ENCODE measurements around the gene TRIM68.

The TRIM68 gene

DNA sequence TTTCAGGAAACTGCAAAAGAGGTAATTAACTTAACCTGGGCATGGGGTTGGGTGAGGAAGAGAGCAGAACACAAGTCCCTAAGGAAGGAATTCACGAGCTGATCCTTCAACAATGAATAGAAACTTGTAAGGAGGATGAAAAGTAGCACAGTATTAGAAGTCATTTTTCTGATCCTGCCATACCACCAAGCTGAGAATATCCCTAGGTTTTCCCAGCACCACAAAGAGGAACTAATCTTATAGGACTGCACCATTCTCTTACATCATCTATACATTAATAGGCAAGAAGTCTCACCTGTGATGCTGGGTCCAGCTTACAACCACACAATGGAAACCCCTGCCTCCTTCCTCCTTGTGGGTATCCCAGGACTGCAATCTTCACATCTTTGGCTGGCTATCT lies 14.3 kb downstream of the TRIM68 start, which contains the start of gene OR52I1:
Gene OR52I1 (plus strand): TSS at position 301 of the 400 bp plus-strand sequence. CDS start 0 bp downstream, at position 301.
- Histone ChIP-seq H3K36me3 (ENCODE audit: low read length) (no peaks in the 10 kb centered on the region), H3K27ac (ENCODE audit: low read depth, low read length) (no peak within 1 kb of the TSS), H3K9ac (ENCODE audit: low read length) (no peak within 1 kb of the TSS), H3K27me3 (ENCODE audit: low read length) (no peaks in the 10 kb centered on the region), H3K79me2 (ENCODE audit: insufficient read depth, low read length) (no peaks in the 10 kb centered on the region), H3K9me3 (ENCODE audit: insufficient read depth, low read length) (no peaks in the 10 kb centered on the region), H2AFZ (ENCODE audit: low read depth, low read length, severe bottlenecking) (no peak within 1 kb of the TSS), H3K4me2 (ENCODE audit: low read depth, low read length, poor library complexity, severe bottlenecking) (no peak within 1 kb of the TSS), H3F3A (ENCODE audit: insufficient read depth) (no peaks in the 10 kb centered on the region), H4K20me1 (ENCODE audit: low read depth, low read length) (no peaks in the 10 kb centered on the region), H3K9me2 (replicated peaks; ENCODE audit: insufficient read depth, low read length) (no peaks in the 10 kb centered on the region), H3K4me3 (ENCODE audit: insufficient read depth, low read length, poor library complexity, severe bottlenecking) (no peak within 1 kb of the TSS)
- TF ChIP-seq, protein P1, sequence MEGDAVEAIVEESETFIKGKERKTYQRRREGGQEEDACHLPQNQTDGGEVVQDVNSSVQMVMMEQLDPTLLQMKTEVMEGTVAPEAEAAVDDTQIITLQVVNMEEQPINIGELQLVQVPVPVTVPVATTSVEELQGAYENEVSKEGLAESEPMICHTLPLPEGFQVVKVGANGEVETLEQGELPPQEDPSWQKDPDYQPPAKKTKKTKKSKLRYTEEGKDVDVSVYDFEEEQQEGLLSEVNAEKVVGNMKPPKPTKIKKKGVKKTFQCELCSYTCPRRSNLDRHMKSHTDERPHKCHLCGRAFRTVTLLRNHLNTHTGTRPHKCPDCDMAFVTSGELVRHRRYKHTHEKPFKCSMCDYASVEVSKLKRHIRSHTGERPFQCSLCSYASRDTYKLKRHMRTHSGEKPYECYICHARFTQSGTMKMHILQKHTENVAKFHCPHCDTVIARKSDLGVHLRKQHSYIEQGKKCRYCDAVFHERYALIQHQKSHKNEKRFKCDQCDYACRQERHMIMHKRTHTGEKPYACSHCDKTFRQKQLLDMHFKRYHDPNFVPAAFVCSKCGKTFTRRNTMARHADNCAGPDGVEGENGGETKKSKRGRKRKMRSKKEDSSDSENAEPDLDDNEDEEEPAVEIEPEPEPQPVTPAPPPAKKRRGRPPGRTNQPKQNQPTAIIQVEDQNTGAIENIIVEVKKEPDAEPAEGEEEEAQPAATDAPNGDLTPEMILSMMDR (IDR thresholded peaks at IDR 0.05; ENCODE audit: insufficient read depth, low read length, poor library complexity, severe bottlenecking), result no peak
- TF ChIP-seq EZH2phosphoT487 (conservative IDR thresholded peaks at IDR 0.05; ENCODE audit: low read length), result no peak

DNA sequence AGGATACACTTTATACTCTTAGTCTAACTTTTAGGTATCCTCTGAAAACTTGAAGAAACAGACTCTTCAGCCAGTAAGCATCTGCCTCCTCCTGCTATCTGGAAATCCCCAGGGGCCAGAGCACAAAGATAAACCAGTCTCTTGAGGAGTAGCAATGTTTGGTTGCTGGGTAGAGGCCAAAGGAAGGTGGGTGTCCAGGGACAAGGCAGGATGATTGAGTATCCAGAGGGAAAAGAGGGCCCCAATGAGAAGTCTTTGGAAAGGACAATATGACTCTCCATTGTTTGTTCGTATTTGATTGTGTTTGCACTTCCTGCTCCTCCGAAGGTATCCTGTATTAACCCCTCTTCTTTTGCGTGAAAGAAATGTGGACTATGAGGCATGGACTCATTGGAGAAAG lies 19.0 kb downstream of the TRIM68 start:
- no peaks in the 10 kb centered on the region for H3K79me2 ChIP-seq (ENCODE audit: insufficient read depth, low read length)
- TF ChIP-seq, protein P1 (IDR thresholded peaks at IDR 0.05; ENCODE audit: insufficient read depth, low read length, poor library complexity, severe bottlenecking), result no peak
- H3K27ac ChIP-seq (ENCODE audit: low read depth, low read length), result no peak overlapping the region
- no peak overlapping the region for H3K9ac ChIP-seq (ENCODE audit: low read length)
- no peaks in the 10 kb centered on the region for H3K27me3 ChIP-seq (ENCODE audit: low read length)
- H3K4me3 ChIP-seq (ENCODE audit: insufficient read depth, low read length, poor library complexity, severe bottlenecking), result no peak overlapping the region
- no peak overlapping the region for H2AFZ ChIP-seq (ENCODE audit: low read depth, low read length, severe bottlenecking)
- H4K20me1 ChIP-seq (ENCODE audit: low read depth, low read length), result no peaks in the 10 kb centered on the region
- H3K36me3 ChIP-seq (ENCODE audit: low read length), result no peaks in the 10 kb centered on the region
- no peak overlapping the region for H3K4me2 ChIP-seq (ENCODE audit: low read depth, low read length, poor library complexity, severe bottlenecking)
- H3K9me2 ChIP-seq (replicated peaks; ENCODE audit: insufficient read depth, low read length), result no peaks in the 10 kb centered on the region
- H3F3A ChIP-seq (ENCODE audit: insufficient read depth), result no peaks in the 10 kb centered on the region
- no peaks in the 10 kb centered on the region for H3K9me3 ChIP-seq (ENCODE audit: insufficient read depth, low read length)

DNA sequence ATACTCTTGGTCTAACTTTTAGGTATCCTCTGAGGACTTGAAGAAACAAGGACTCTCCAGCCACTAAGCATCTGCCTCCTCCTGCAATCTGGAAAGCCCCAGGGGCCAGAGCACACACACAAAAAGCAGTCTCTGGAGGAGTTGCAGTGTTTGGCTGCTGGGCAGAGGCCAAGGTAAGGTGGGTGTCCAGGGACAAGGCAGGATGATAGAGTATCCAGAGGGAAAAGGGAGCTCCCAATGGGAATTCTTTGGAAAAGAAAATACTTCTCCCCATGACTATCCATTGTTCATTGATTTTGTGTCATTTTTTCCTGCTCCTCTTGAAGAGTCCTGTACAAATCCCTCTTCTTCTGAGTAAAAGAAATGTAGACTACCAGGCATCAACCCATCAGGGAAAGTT lies 26.6 kb downstream of the TRIM68 start, which contains the start of gene OR52I2:
Gene OR52I2 (plus strand): TSS at position 301 of the 400 bp plus-strand sequence.
- no peak for TF ChIP-seq EZH2phosphoT487 (conservative IDR thresholded peaks at IDR 0.05; ENCODE audit: low read length)
- TF ChIP-seq, protein P1 (IDR thresholded peaks at IDR 0.05; ENCODE audit: insufficient read depth, low read length, poor library complexity, severe bottlenecking), result no peak
- no peaks in the 10 kb centered on the region for H4K20me1 ChIP-seq (ENCODE audit: low read depth, low read length)
- no peak within 1 kb of the TSS for H3K9ac ChIP-seq (ENCODE audit: low read length)
- H3F3A ChIP-seq (ENCODE audit: insufficient read depth), result no peaks in the 10 kb centered on the region
- no peak within 1 kb of the TSS for H3K4me2 ChIP-seq (ENCODE audit: low read depth, low read length, poor library complexity, severe bottlenecking)
- no peak within 1 kb of the TSS for H2AFZ ChIP-seq (ENCODE audit: low read depth, low read length, severe bottlenecking)
- no peaks in the 10 kb centered on the region for H3K9me2 ChIP-seq (replicated peaks; ENCODE audit: insufficient read depth, low read length)
- H3K79me2 ChIP-seq (ENCODE audit: insufficient read depth, low read length), result no peaks in the 10 kb centered on the region
- H3K27ac ChIP-seq (ENCODE audit: low read depth, low read length), result no peak within 1 kb of the TSS
- 0 out of 2 replicates have a peak, but pooled peaks cover 5% of the 10 kb centered on the region for H3K27me3 ChIP-seq (ENCODE audit: low read length)
- no peaks in the 10 kb centered on the region for H3K36me3 ChIP-seq (ENCODE audit: low read length)
- no peak within 1 kb of the TSS for H3K4me3 ChIP-seq (ENCODE audit: insufficient read depth, low read length, poor library complexity, severe bottlenecking)
- H3K9me3 ChIP-seq (ENCODE audit: insufficient read depth, low read length), result no peaks in the 10 kb centered on the region
